NCI-H345 treated with DMSO at 0.1 percent for 48 hours (cell line): ENCODE measurements around the gene CDK14.

Experiments used
- DNase-seq: peaks from one replicate; lab custom pipeline; 2025; ENCODE audit not compliant: unreplicated experiment; lab: John Stamatoyannopoulos, UW

Gene CDK14

GRCh38 chr7:90595801-90596670, at the start of gene CDK14:
TSS of gene CDK14 (plus strand) at chr7:90596321. CDS start at chr7:90596628, 307 bp downstream.
- DNase-seq, result peak; percentile 48

GRCh38 chr7:90551036-90551435, 45.1 kb upstream of the CDK14 start:
- DNase-seq, result no peak

- no peak for DNase-seq
These were observed 43.6 kb upstream of the CDK14 start for GRCh38 chr7:90552521-90552920.

- DNase-seq, result no peak
These were observed 35.4 kb upstream of the CDK14 start for GRCh38 chr7:90560730-90561129.

- no peak for DNase-seq
These were observed 32.8 kb upstream of the CDK14 start for GRCh38 chr7:90563286-90563685.

- no peak for DNase-seq
These were observed 31.7 kb upstream of the CDK14 start for GRCh38 chr7:90564455-90564854.

GRCh38 chr7:90568213-90568612, 27.9 kb upstream of the CDK14 start:
- no peak for DNase-seq

GRCh38 chr7:90569368-90569767, 26.8 kb upstream of the CDK14 start:
- no peak for DNase-seq

GRCh38 chr7:90570373-90570959, 25.7 kb upstream of the CDK14 start:
- no peak for DNase-seq

- DNase-seq, result no peak
These were observed 21.8 kb upstream of the CDK14 start for GRCh38 chr7:90574146-90574819.

GRCh38 chr7:90574820-90575187, 21.3 kb upstream of the CDK14 start:
- DNase-seq, result no peak

GRCh38 chr7:90579181-90579688, 16.9 kb upstream of the CDK14 start:
- no peak for DNase-seq

GRCh38 chr7:90580051-90580450, 16.1 kb upstream of the CDK14 start:
- DNase-seq, result no peak

- DNase-seq, result no peak
These were observed 14.0 kb upstream of the CDK14 start for GRCh38 chr7:90582164-90582563.

GRCh38 chr7:90584378-90584777, 11.7 kb upstream of the CDK14 start:
- no peak for DNase-seq

- no peak for DNase-seq
These were observed 10.0 kb upstream of the CDK14 start for GRCh38 chr7:90586091-90586490.

- DNase-seq, result no peak
These were observed 8.4 kb upstream of the CDK14 start for GRCh38 chr7:90587766-90588165.

- no peak for DNase-seq
These were observed 4.1 kb upstream of the CDK14 start for GRCh38 chr7:90592033-90592432.

- no peak for DNase-seq
These were observed 2.9 kb upstream of the CDK14 start for GRCh38 chr7:90593205-90593604.

- DNase-seq, result peak; percentile 21
These were observed 1.3 kb upstream of the CDK14 start for GRCh38 chr7:90594751-90595317.

- no peak for DNase-seq
These were observed 750 bp upstream of the CDK14 start for GRCh38 chr7:90595342-90595800.
